Measurements from ENCODE around the gene STOX2. TPM values are rescaled to one million over a fixed set of nuclear protein-coding genes. Genes with fewer than 3 reads are reported as not detected.

STOX2 gene
- total RNA-seq, 1 donor from 2014 or later = 2.5 TPM

DNA sequence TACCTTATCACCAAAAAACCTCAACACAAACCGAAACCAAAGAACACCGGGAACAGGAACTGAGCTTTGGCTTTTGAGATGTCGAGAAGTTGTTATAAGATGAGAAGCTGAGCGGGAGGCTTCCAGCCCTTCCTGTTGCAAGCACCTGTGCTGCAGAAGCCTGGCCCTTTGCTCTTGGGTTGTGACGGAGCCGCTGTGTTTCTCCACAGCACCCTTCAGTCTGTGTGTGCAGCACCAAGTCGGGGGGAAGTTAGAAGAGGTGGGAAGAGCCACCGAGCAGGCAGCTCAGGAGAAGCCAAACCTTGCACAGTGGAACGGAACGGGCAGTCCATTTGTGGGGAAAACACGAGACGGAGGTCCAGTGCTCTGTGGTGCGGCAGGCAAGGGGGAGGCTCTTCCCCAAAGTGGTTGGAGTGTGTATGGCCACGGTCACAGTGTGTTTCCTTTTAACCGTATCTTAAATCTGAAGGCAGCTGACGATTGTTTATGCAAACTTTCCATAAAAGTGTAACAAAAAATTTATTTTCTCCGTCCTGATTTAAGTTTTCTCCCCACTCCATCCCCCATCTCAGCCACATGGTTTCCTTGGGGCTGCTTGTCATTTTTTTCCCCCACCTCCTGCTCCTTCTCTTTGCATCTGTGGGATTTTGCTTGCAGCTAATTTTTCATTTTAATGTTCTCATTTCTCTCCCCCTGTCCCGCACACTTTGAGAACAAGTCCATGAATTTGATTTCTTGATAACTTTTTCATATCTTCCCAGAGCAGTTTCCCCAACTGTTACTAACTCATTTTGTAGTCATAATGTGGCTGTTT lies 123.7 kb downstream of the STOX2 start:
- H3K4me3 ChIP-seq (ENCODE audit: insufficient read depth, low read depth, low read length) = no peak overlapping the region
- no peak for DNase-seq (ENCODE audit: low read depth)
- H3K79me2 ChIP-seq (ENCODE audit: insufficient read depth, low read length) = no peaks in the 10 kb centered on the region
- no peaks in the 10 kb centered on the region for H3K4me1 ChIP-seq (ENCODE audit: insufficient read depth, low read length)
- Mint-ChIP-seq H3K27ac (ENCODE audit: unreplicated experiment) (no peak overlapping the region), H3K36me3 (ENCODE audit: low read depth, unreplicated experiment) (no peaks in the 10 kb centered on the region), H3K4me3 (ENCODE audit: unreplicated experiment) (no peak overlapping the region), H3K4me1 (ENCODE audit: low read depth, unreplicated experiment) (peaks cover 6% of the 10 kb centered on the region), H3K27me3 (ENCODE audit: low read depth, unreplicated experiment) (peaks cover 4% of the 10 kb centered on the region), H3K9me3 (ENCODE audit: unreplicated experiment) (peaks cover 4% of the 10 kb centered on the region)
- H3K36me3 ChIP-seq (ENCODE audit: insufficient read depth, low read length) = no peaks in the 10 kb centered on the region
- H3K27ac ChIP-seq (ENCODE audit: low read depth, low read length) = no peak overlapping the region
- no peak overlapping the region for H3K9ac ChIP-seq (ENCODE audit: low read length)
- no peak overlapping the region for H2AFZ ChIP-seq (ENCODE audit: low read depth, low read length)
- H3K9me3 ChIP-seq (ENCODE audit: insufficient read depth, low read depth, low read length) = no peaks in the 10 kb centered on the region
- no peak for FAIRE-seq
- no peaks in the 10 kb centered on the region for H3K27me3 ChIP-seq (ENCODE audit: insufficient read depth, low read length)
- TF ChIP-seq, protein P1, sequence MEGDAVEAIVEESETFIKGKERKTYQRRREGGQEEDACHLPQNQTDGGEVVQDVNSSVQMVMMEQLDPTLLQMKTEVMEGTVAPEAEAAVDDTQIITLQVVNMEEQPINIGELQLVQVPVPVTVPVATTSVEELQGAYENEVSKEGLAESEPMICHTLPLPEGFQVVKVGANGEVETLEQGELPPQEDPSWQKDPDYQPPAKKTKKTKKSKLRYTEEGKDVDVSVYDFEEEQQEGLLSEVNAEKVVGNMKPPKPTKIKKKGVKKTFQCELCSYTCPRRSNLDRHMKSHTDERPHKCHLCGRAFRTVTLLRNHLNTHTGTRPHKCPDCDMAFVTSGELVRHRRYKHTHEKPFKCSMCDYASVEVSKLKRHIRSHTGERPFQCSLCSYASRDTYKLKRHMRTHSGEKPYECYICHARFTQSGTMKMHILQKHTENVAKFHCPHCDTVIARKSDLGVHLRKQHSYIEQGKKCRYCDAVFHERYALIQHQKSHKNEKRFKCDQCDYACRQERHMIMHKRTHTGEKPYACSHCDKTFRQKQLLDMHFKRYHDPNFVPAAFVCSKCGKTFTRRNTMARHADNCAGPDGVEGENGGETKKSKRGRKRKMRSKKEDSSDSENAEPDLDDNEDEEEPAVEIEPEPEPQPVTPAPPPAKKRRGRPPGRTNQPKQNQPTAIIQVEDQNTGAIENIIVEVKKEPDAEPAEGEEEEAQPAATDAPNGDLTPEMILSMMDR (IDR thresholded peaks at IDR 0.05; ENCODE audit: insufficient read depth, low read depth, low read length) = no peak
- TF ChIP-seq EZH2 (IDR thresholded peaks at IDR 0.05; ENCODE audit: insufficient read depth, low read length) = no peak
- no peaks in the 10 kb centered on the region for H4K20me1 ChIP-seq (ENCODE audit: insufficient read depth, low read length)
- no peak overlapping the region for H3K4me2 ChIP-seq (ENCODE audit: low read length)

DNA sequence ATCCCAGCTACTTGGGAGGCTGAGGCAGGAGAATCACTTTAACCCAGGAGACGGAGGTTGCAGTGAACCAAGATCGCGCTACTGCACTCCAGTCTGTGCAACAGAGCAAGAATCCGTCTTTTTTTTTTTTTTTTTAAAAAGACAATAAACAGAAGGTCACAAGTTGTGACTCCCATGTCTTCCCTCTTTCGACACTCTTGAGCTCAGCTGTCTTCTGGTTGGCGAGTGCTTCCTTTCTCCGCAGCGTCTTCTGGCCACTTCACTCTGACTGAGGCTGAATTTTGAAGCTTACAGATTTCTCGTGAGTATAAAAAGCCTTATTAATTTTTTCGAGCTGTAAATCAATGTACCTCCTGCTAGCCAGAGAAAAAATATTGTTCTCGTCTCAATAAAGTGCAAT lies 124.9 kb downstream of the STOX2 start:
- H3K9me3 ChIP-seq (ENCODE audit: insufficient read depth, low read depth, low read length) = no peaks in the 10 kb centered on the region
- no peak overlapping the region for H2AFZ ChIP-seq (ENCODE audit: low read depth, low read length)
- H3K36me3 Mint-ChIP-seq (ENCODE audit: low read depth, unreplicated experiment) = no peaks in the 10 kb centered on the region
- no peak overlapping the region for H3K9ac ChIP-seq (ENCODE audit: low read length)
- TF ChIP-seq EZH2 (IDR thresholded peaks at IDR 0.05; ENCODE audit: insufficient read depth, low read length) = no peak
- TF ChIP-seq, protein P1 (IDR thresholded peaks at IDR 0.05; ENCODE audit: insufficient read depth, low read depth, low read length) = no peak
- H3K4me2 ChIP-seq (ENCODE audit: low read length) = no peak overlapping the region
- H3K4me3 Mint-ChIP-seq (ENCODE audit: unreplicated experiment) = no peak overlapping the region
- H3K79me2 ChIP-seq (ENCODE audit: insufficient read depth, low read length) = no peaks in the 10 kb centered on the region
- H3K27me3 ChIP-seq (ENCODE audit: insufficient read depth, low read length) = no peaks in the 10 kb centered on the region
- FAIRE-seq = no peak
- H3K27ac ChIP-seq (ENCODE audit: low read depth, low read length) = no peak overlapping the region
- H3K4me1 Mint-ChIP-seq (ENCODE audit: low read depth, unreplicated experiment) = peaks cover 6% of the 10 kb centered on the region
- H3K27ac Mint-ChIP-seq (ENCODE audit: unreplicated experiment) = no peak overlapping the region
- DNase-seq (ENCODE audit: low read depth) = no peak
- H3K4me3 ChIP-seq (ENCODE audit: insufficient read depth, low read depth, low read length) = no peak overlapping the region
- peaks cover 4% of the 10 kb centered on the region for H3K27me3 Mint-ChIP-seq (ENCODE audit: low read depth, unreplicated experiment)
- no peaks in the 10 kb centered on the region for H4K20me1 ChIP-seq (ENCODE audit: insufficient read depth, low read length)
- H3K4me1 ChIP-seq (ENCODE audit: insufficient read depth, low read length) = no peaks in the 10 kb centered on the region
- no peaks in the 10 kb centered on the region for H3K36me3 ChIP-seq (ENCODE audit: insufficient read depth, low read length)
- peaks cover 4% of the 10 kb centered on the region for H3K9me3 Mint-ChIP-seq (ENCODE audit: unreplicated experiment)

DNA sequence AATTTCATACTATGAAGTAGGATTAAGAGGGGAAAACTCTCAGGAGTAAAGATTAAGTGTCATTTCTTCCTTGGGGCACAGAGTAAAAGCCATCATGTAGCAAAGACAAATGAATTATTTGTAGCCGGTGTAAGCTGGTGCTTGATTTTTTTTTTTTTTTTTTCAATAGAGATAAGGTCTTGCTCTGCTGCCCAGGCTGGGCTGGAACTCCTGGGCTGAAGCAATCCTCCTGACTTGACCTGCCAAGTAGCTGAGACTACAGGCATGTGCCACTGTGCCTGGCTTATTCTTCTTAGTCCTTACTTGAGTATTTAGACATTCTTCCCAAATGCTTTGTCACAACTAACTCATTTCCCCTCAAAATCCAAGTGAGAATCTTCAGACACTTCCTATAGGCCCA lies 125.7 kb downstream of the STOX2 start:
- Histone ChIP-seq H3K4me2 (ENCODE audit: low read length) (no peak overlapping the region), H3K9ac (ENCODE audit: low read length) (no peak overlapping the region), H3K27me3 (ENCODE audit: insufficient read depth, low read length) (no peaks in the 10 kb centered on the region), H3K27ac (ENCODE audit: low read depth, low read length) (no peak overlapping the region), H3K79me2 (ENCODE audit: insufficient read depth, low read length) (no peaks in the 10 kb centered on the region), H2AFZ (ENCODE audit: low read depth, low read length) (no peak overlapping the region), H3K4me1 (ENCODE audit: insufficient read depth, low read length) (no peaks in the 10 kb centered on the region), H3K9me3 (ENCODE audit: insufficient read depth, low read depth, low read length) (no peaks in the 10 kb centered on the region), H4K20me1 (ENCODE audit: insufficient read depth, low read length) (no peaks in the 10 kb centered on the region), H3K4me3 (ENCODE audit: insufficient read depth, low read depth, low read length) (no peak overlapping the region), H3K36me3 (ENCODE audit: insufficient read depth, low read length) (no peaks in the 10 kb centered on the region)
- no peak overlapping the region for H3K27ac Mint-ChIP-seq (ENCODE audit: unreplicated experiment)
- peaks cover 4% of the 10 kb centered on the region for H3K9me3 Mint-ChIP-seq (ENCODE audit: unreplicated experiment)
- peaks cover 6% of the 10 kb centered on the region for H3K4me1 Mint-ChIP-seq (ENCODE audit: low read depth, unreplicated experiment)
- peaks cover 4% of the 10 kb centered on the region for H3K27me3 Mint-ChIP-seq (ENCODE audit: low read depth, unreplicated experiment)
- FAIRE-seq (no peak), DNase-seq (ENCODE audit: low read depth) (no peak)
- no peaks in the 10 kb centered on the region for H3K36me3 Mint-ChIP-seq (ENCODE audit: low read depth, unreplicated experiment)
- no peak for TF ChIP-seq EZH2 (IDR thresholded peaks at IDR 0.05; ENCODE audit: insufficient read depth, low read length)
- TF ChIP-seq, protein P1 (IDR thresholded peaks at IDR 0.05; ENCODE audit: insufficient read depth, low read depth, low read length) = no peak
- H3K4me3 Mint-ChIP-seq (ENCODE audit: unreplicated experiment) = no peak overlapping the region
